Sigmoid colon (tissue), 4 donors: ENCODE measurements around the gene PLPPR3.

Experiments
- POLR2A ChIP-seq, 2 donors: fragments of 450-650 bp; IDR thresholded peaks; one replicate each; pipeline ENCODE4 v1.6.1; 2016; ENCODE audit warnings: antibody characterized with exemption in 2 of 2, mild to moderate bottlenecking in 2 of 2, moderate library complexity in 2 of 2
- POLR2AphosphoS5 ChIP-seq, 4 donors: sonication (generic); formaldehyde crosslinking; IDR thresholded peaks; one replicate each; pipeline ENCODE4 v1.6.1; 2017; ENCODE audit warnings: antibody characterized with exemption in 4 of 4
- TF ChIP-seq, protein P1 (sequence below), 4 experiments: fragments of 450-650 bp in 3 of 4; fragments of 200-600 bp in 1 of 4; IDR thresholded peaks; one replicate each; pipeline ENCODE4 v1.5.1; 2016 to 2019; ENCODE audit warnings: antibody characterized with exemption in 4 of 4, mild to moderate bottlenecking in 3 of 4, moderate library complexity in 2 of 4

DNA sequence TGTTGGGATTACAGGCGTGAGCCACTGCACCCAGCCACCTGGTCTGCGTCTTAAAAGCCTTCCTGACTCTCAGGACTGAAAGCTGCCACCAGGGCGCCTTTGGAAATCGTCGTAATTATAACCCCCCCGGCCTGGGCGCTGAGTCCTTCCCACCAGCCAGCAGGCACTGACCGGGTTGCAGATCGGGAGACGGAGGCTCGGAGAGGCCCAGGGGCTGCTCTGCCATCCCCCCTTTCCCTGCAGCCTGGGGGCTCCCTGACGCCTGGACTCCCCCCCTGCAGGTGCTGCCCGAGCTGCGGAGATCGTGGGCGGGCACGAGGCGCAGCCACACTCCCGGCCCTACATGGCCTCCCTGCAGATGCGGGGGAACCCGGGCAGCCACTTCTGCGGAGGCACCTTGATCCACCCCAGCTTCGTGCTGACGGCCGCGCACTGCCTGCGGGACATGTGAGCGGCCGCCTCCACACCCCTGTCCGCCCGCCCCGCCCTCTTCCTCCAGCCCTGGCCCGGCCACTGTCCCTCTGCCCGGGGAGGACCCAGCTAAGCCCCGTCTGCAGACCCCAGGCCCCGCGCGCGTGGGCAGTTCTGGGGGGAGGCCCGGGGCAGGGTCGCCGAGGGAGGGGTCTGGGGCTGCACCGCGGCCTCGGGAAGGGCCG lies 21.6 kb upstream of the PLPPR3 start:
- TF ChIP-seq, protein P1, sequence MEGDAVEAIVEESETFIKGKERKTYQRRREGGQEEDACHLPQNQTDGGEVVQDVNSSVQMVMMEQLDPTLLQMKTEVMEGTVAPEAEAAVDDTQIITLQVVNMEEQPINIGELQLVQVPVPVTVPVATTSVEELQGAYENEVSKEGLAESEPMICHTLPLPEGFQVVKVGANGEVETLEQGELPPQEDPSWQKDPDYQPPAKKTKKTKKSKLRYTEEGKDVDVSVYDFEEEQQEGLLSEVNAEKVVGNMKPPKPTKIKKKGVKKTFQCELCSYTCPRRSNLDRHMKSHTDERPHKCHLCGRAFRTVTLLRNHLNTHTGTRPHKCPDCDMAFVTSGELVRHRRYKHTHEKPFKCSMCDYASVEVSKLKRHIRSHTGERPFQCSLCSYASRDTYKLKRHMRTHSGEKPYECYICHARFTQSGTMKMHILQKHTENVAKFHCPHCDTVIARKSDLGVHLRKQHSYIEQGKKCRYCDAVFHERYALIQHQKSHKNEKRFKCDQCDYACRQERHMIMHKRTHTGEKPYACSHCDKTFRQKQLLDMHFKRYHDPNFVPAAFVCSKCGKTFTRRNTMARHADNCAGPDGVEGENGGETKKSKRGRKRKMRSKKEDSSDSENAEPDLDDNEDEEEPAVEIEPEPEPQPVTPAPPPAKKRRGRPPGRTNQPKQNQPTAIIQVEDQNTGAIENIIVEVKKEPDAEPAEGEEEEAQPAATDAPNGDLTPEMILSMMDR (IDR thresholded peaks at IDR 0.05) = no peak
- TF ChIP-seq POLR2A (IDR thresholded peaks at IDR 0.05) (no peak), POLR2AphosphoS5 (IDR thresholded peaks at IDR 0.05) (no peak)
